ENCODE results near the gene CDYL.

Gene CDYL

DNA sequence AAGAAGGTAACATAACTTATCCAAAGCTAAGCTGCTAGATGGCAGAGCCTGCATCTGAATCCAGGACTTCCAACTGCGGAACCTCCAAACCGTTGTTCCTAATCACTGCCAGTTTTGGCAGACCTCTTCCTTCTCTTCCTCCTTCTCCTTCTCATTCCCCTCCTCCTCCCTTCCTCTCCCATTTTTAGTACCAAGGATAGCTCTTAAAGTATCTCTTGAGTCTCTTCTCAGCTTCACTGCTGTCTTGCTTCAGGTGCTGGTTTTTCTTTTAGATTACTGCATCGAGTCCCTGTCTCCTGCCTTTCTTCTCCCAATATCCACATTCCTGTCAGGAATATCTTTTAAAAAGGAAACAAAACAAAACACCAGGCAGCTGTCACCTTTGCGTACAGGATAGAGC, 77.1 kb downstream of the CDYL start:
- Histone ChIP-seq H3K9me3 (ENCODE audit: control extremely low read depth in 1 of 5, control insufficient read depth in 4 of 5, insufficient read depth in 2 of 5, low read depth in 1 of 5, low read length in 4 of 5) (no peaks in the 10 kb centered on the region), H3K27me3 (replicated peaks in 2 of 5; ENCODE audit: control insufficient read depth in 4 of 5, insufficient read depth in 5 of 5, low read length in 4 of 5) (no peaks in the 10 kb centered on the region), H3K4me3 (ENCODE audit: control insufficient read depth in 1 of 7, extremely low read depth in 1 of 7, insufficient read depth in 4 of 7, low read depth in 2 of 7, low read length in 6 of 7) (no peak overlapping the region), H3K27ac (ENCODE audit: insufficient read depth in 1 of 2, low read depth in 1 of 2, low read length in 2 of 2, poor library complexity in 1 of 2, severe bottlenecking in 2 of 2) (no peak overlapping the region), H3K4me1 (ENCODE audit: control extremely low read depth in 1 of 4, control insufficient read depth in 4 of 4, insufficient read depth in 4 of 4, low read length in 3 of 4) (no peaks in the 10 kb centered on the region), H3K36me3 (ENCODE audit: control insufficient read depth in 4 of 4, insufficient read depth in 4 of 4, low read length in 3 of 4) (peaks cover 0 to 6% (median 0%) of the 10 kb centered on the region in 4 experiments)
- no peak for DNase-seq
- WGBS (ENCODE audit: insufficient coverage): 93% methylated on average over 3 of the region's 4 CpGs
- ChIA-PET POLR2A (no interaction called here), CTCF (interaction anchor here (1.2 kb wide), 1 partner anchor 76 kb away, joined by 3 read pairs; no protein-coding TSS in a partner anchor)

DNA sequence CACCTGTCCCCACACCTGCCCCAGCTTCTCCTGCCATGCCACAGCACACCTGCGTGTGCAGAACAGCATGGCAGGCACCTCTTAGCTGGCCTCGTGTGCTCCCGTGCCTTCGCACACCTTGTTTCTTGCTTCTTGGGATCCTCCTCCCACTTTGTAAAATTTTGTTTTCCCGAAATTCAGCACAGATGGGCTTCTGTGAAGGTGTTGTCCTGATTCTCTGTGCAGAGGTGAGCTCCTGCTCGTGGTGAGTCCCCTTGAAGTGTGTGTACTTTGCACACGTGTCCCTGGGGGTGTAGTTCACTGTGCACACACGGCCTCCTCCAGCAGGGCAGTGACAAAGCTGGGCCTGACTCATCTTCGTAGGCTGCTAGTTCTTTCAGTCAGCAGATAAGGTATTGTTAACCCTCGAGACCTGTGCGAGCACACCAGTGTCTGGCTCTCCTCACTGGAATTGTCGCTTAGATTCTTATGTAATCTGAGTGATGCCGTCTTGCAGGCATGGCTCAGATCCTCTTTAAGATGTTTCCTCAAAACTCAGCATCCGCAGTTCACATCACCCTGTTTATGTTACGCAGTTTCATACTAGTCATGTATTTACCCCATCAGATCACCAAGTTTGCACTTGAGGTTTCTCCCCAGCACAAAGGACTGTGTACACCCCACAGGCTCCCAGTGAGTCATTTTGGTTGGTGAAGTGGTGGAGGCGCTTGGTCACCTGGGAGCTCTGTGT, 77.7 kb downstream of the CDYL start:
- no peak overlapping the region for H3K27ac ChIP-seq (ENCODE audit: insufficient read depth in 1 of 2, low read depth in 1 of 2, low read length in 2 of 2, poor library complexity in 1 of 2, severe bottlenecking in 2 of 2)
- WGBS (ENCODE audit: insufficient coverage): 96% methylated on average over 15 of the region's 16 CpGs
- peaks cover 0 to 6% (median 0%) of the 10 kb centered on the region in 4 experiments for H3K36me3 ChIP-seq (ENCODE audit: control insufficient read depth in 4 of 4, insufficient read depth in 4 of 4, low read length in 3 of 4)
- ChIA-PET POLR2A (no interaction called here), CTCF (interaction anchor here (1.2 kb wide), 1 partner anchor 75 kb away, joined by 3 read pairs; no protein-coding TSS in a partner anchor)
- H3K27me3 ChIP-seq (replicated peaks in 2 of 5; ENCODE audit: control insufficient read depth in 4 of 5, insufficient read depth in 5 of 5, low read length in 4 of 5): no peaks in the 10 kb centered on the region
- H3K4me1 ChIP-seq (ENCODE audit: control extremely low read depth in 1 of 4, control insufficient read depth in 4 of 4, insufficient read depth in 4 of 4, low read length in 3 of 4): peaks cover 0 to 2% (median 0%) of the 10 kb centered on the region in 4 experiments
- no peak overlapping the region for H3K4me3 ChIP-seq (ENCODE audit: control insufficient read depth in 1 of 7, extremely low read depth in 1 of 7, insufficient read depth in 4 of 7, low read depth in 2 of 7, low read length in 6 of 7)
- DNase-seq: no peak
- H3K9me3 ChIP-seq (ENCODE audit: control extremely low read depth in 1 of 5, control insufficient read depth in 4 of 5, insufficient read depth in 2 of 5, low read depth in 1 of 5, low read length in 4 of 5): no peaks in the 10 kb centered on the region

DNA sequence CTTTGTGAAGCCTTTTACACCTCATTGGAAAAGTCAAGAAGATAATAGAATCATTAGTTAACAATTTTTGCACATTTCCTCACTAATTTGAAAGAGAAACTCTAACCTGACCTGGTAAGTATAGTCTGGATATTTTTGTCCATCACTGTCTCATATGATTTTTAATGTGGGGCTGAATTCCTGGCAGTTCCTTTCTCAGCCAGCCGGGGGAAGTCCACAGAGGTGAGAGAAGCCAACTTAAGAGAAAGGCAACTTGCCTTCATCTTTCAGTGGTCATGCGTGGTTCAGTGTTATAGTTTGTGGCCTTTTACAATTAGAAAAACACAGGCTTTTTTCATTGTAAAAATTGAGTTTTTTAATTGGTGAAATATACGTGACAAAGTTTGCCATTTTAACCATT, 80.6 kb downstream of the CDYL start:
- no peak overlapping the region for H3K27ac ChIP-seq (ENCODE audit: insufficient read depth in 1 of 2, low read depth in 1 of 2, low read length in 2 of 2, poor library complexity in 1 of 2, severe bottlenecking in 2 of 2)
- CTCF ChIA-PET: no interaction called here
- peaks cover 0 to 4% (median under 1%) of the 10 kb centered on the region in 4 experiments for H3K36me3 ChIP-seq (ENCODE audit: control insufficient read depth in 4 of 4, insufficient read depth in 4 of 4, low read length in 3 of 4)
- H3K27me3 ChIP-seq (replicated peaks in 2 of 5; ENCODE audit: control insufficient read depth in 4 of 5, insufficient read depth in 5 of 5, low read length in 4 of 5): no peaks in the 10 kb centered on the region
- WGBS (ENCODE audit: insufficient coverage): 100% methylated on average over 2 of the region's 3 CpGs
- peak in 1 of 3 donors; percentile 17 for DNase-seq
- no peak overlapping the region for H3K4me3 ChIP-seq (ENCODE audit: control insufficient read depth in 1 of 7, extremely low read depth in 1 of 7, insufficient read depth in 4 of 7, low read depth in 2 of 7, low read length in 6 of 7)
- peaks cover 0 to 4% (median under 1%) of the 10 kb centered on the region in 4 experiments for H3K4me1 ChIP-seq (ENCODE audit: control extremely low read depth in 1 of 4, control insufficient read depth in 4 of 4, insufficient read depth in 4 of 4, low read length in 3 of 4)
- POLR2A ChIA-PET: no interaction called here
- no peaks in the 10 kb centered on the region for H3K9me3 ChIP-seq (ENCODE audit: control extremely low read depth in 1 of 5, control insufficient read depth in 4 of 5, insufficient read depth in 2 of 5, low read depth in 1 of 5, low read length in 4 of 5)

DNA sequence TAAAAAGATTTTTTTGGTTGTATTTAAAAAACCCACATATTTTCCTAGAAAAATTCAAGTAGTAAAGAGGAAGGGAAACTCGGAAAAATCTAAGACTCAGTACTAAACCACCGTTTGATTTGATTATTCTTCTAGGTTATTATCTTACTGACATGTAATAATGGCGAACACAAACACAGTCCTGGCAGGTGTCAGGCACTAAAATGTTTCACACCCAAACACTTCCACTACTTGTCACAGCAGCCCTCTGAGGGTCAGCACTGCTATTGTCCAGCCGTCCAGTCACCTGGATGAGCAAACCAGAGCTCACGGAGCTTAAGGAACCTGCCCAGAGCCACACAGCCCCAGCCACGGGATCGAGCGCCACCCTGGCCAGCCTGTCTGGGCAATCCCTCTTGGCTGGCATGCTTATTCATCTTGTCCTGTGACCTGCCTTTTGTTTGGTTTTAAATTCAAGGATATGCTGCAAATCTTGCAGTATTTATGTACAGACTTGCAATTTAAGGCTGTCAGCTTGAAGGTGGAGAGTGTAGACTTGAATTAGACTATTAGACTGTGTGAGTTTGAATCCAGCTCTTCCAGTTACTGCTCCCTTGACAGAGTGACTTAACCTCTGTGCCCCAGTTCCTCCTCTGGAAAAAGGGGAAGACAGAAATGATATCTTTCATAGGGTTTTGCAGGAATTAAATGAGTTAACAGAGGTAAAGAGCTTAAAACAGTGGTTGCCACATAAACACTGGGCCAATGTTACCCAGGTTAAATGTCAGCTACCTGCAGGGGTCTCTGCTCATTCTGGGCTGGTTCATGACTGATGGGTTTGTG, 82.2 kb downstream of the CDYL start:
- ChIA-PET CTCF (interaction anchor here (0.6 to 1.0 kb wide), 3 partner anchors 30 to 311 kb away, joined by 3 to 6 read pairs (median 3); no protein-coding TSS in a partner anchor), POLR2A (no interaction called here)
- H3K4me3 ChIP-seq (ENCODE audit: control insufficient read depth in 1 of 7, extremely low read depth in 1 of 7, insufficient read depth in 4 of 7, low read depth in 2 of 7, low read length in 6 of 7): no peak overlapping the region
- H3K27ac ChIP-seq (ENCODE audit: insufficient read depth in 1 of 2, low read depth in 1 of 2, low read length in 2 of 2, poor library complexity in 1 of 2, severe bottlenecking in 2 of 2): no peak overlapping the region
- DNase-seq: no peak
- H3K27me3 ChIP-seq (replicated peaks in 2 of 5; ENCODE audit: control insufficient read depth in 4 of 5, insufficient read depth in 5 of 5, low read length in 4 of 5): no peaks in the 10 kb centered on the region
- WGBS (ENCODE audit: insufficient coverage): 100% methylated on average over 6 of the region's 8 CpGs
- peaks cover 0 to 5% (median under 1%) of the 10 kb centered on the region in 4 experiments for H3K4me1 ChIP-seq (ENCODE audit: control extremely low read depth in 1 of 4, control insufficient read depth in 4 of 4, insufficient read depth in 4 of 4, low read length in 3 of 4)
- peaks cover 0 to 4% (median 1%) of the 10 kb centered on the region in 4 experiments for H3K36me3 ChIP-seq (ENCODE audit: control insufficient read depth in 4 of 4, insufficient read depth in 4 of 4, low read length in 3 of 4)
- peaks cover 0 to 10% (median 5%) of the 10 kb centered on the region in 5 experiments for H3K9me3 ChIP-seq (ENCODE audit: control extremely low read depth in 1 of 5, control insufficient read depth in 4 of 5, insufficient read depth in 2 of 5, low read depth in 1 of 5, low read length in 4 of 5)

DNA sequence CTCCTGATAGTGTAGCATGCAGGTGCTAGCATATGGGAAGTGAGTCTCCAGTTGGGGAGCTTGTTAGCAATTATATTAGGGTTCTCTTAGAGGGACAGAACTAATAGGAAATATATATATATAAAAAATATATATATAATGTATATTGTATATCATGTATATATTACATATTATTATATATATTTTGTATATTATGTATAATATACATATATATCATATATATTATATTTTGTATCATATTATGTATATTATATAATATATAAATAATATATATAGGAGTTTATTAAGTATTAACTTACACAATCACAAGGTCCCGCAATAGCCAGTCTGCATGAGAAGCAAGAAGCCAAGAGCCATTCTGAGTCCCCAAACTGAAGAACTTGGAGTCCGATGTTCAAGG, 84.2 kb downstream of the CDYL start:
- peaks cover 0 to 5% (median 1%) of the 10 kb centered on the region in 4 experiments for H3K36me3 ChIP-seq (ENCODE audit: control insufficient read depth in 4 of 4, insufficient read depth in 4 of 4, low read length in 3 of 4)
- WGBS (ENCODE audit: insufficient coverage): 100% methylated on average over 1 of the region's 2 CpGs
- H3K27ac ChIP-seq (ENCODE audit: insufficient read depth in 1 of 2, low read depth in 1 of 2, low read length in 2 of 2, poor library complexity in 1 of 2, severe bottlenecking in 2 of 2): no peak overlapping the region
- H3K4me3 ChIP-seq (ENCODE audit: control insufficient read depth in 1 of 7, extremely low read depth in 1 of 7, insufficient read depth in 4 of 7, low read depth in 2 of 7, low read length in 6 of 7): no peak overlapping the region
- ChIA-PET POLR2A (no interaction called here), CTCF (no interaction called here)
- peaks cover 0 to 5% (median under 1%) of the 10 kb centered on the region in 4 experiments for H3K4me1 ChIP-seq (ENCODE audit: control extremely low read depth in 1 of 4, control insufficient read depth in 4 of 4, insufficient read depth in 4 of 4, low read length in 3 of 4)
- H3K9me3 ChIP-seq (ENCODE audit: control extremely low read depth in 1 of 5, control insufficient read depth in 4 of 5, insufficient read depth in 2 of 5, low read depth in 1 of 5, low read length in 4 of 5): peaks cover 0 to 21% (median 10%) of the 10 kb centered on the region in 5 experiments
- no peaks in the 10 kb centered on the region for H3K27me3 ChIP-seq (replicated peaks in 2 of 5; ENCODE audit: control insufficient read depth in 4 of 5, insufficient read depth in 5 of 5, low read length in 4 of 5)
- DNase-seq: no peak

DNA sequence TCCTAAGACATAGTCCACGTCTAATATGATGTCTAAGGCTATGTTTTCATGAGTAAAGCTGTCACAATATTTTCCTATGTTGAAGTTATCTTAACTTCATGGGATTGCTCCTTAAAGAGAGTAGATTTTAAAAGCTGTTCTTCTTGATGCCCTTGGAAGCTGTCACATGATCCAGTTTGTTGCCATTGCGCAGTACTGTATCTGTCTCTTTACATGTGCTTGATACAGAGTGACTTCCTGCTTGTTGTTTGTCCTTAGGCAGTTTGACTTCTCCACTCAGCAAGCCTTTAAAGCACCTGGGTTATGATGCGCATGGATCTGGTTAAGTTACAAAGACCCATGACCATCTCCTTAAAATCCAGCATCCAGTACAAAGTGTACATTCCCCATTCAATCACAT, 85.4 kb downstream of the CDYL start:
- WGBS (ENCODE audit: insufficient coverage): 100% methylated on average over 2 of the region's 3 CpGs
- Histone ChIP-seq H3K4me3 (ENCODE audit: control insufficient read depth in 1 of 7, extremely low read depth in 1 of 7, insufficient read depth in 4 of 7, low read depth in 2 of 7, low read length in 6 of 7) (no peak overlapping the region), H3K27me3 (replicated peaks in 2 of 5; ENCODE audit: control insufficient read depth in 4 of 5, insufficient read depth in 5 of 5, low read length in 4 of 5) (no peaks in the 10 kb centered on the region), H3K9me3 (ENCODE audit: control extremely low read depth in 1 of 5, control insufficient read depth in 4 of 5, insufficient read depth in 2 of 5, low read depth in 1 of 5, low read length in 4 of 5) (peaks cover 4 to 29% (median 11%) of the 10 kb centered on the region in 5 experiments), H3K4me1 (ENCODE audit: control extremely low read depth in 1 of 4, control insufficient read depth in 4 of 4, insufficient read depth in 4 of 4, low read length in 3 of 4) (peaks cover 0 to 5% (median under 1%) of the 10 kb centered on the region in 4 experiments), H3K27ac (ENCODE audit: insufficient read depth in 1 of 2, low read depth in 1 of 2, low read length in 2 of 2, poor library complexity in 1 of 2, severe bottlenecking in 2 of 2) (no peak overlapping the region), H3K36me3 (ENCODE audit: control insufficient read depth in 4 of 4, insufficient read depth in 4 of 4, low read length in 3 of 4) (peaks cover 0 to 5% (median 1%) of the 10 kb centered on the region in 4 experiments)
- DNase-seq: no peak
- POLR2A ChIA-PET: no interaction called here
- CTCF ChIA-PET: no interaction called here

DNA sequence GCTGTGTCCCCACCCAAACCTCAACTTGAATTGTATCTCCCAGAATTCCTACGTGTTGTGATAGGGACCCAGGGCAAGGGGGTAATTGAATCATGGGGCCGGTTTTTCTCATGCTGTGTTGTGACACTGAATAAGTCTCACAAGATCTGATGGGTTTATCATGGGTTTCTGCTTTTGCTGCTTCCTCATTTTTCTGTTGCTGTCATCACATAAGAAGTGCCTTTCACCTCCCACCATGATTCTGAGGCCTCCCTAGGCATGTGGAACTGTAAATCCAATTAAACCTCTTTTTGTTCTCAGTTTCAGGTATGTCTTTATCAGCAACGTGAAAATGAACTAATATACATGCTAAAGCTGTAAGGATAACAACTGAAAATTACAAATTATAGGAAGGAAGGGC, 88.3 kb downstream of the CDYL start:
- H3K9me3 ChIP-seq (ENCODE audit: control extremely low read depth in 1 of 5, control insufficient read depth in 4 of 5, insufficient read depth in 2 of 5, low read depth in 1 of 5, low read length in 4 of 5): peaks cover 6 to 50% (median 18%) of the 10 kb centered on the region in 5 experiments
- POLR2A ChIA-PET: no interaction called here
- no peak overlapping the region for H3K27ac ChIP-seq (ENCODE audit: insufficient read depth in 1 of 2, low read depth in 1 of 2, low read length in 2 of 2, poor library complexity in 1 of 2, severe bottlenecking in 2 of 2)
- WGBS (ENCODE audit: insufficient coverage): 100% methylated on average over 2 of the region's 3 CpGs
- H3K36me3 ChIP-seq (ENCODE audit: control insufficient read depth in 4 of 4, insufficient read depth in 4 of 4, low read length in 3 of 4): peaks cover 0 to 8% (median 2%) of the 10 kb centered on the region in 4 experiments
- CTCF ChIA-PET: no interaction called here
- H3K4me1 ChIP-seq (ENCODE audit: control extremely low read depth in 1 of 4, control insufficient read depth in 4 of 4, insufficient read depth in 4 of 4, low read length in 3 of 4): peaks cover 0 to 5% (median 0%) of the 10 kb centered on the region in 4 experiments
- H3K4me3 ChIP-seq (ENCODE audit: control insufficient read depth in 1 of 7, extremely low read depth in 1 of 7, insufficient read depth in 4 of 7, low read depth in 2 of 7, low read length in 6 of 7): no peak overlapping the region
- DNase-seq: peak in 1 of 3 donors; percentile 34
- no peaks in the 10 kb centered on the region for H3K27me3 ChIP-seq (replicated peaks in 2 of 5; ENCODE audit: control insufficient read depth in 4 of 5, insufficient read depth in 5 of 5, low read length in 4 of 5)

Measured in common myeloid progenitor, CD34-positive (primary cell).